HAP-1 (cell line): ENCODE data around the gene CRISPLD2.
"Not testable (repeated sequence)": the region's sequence is repeated elsewhere in the genome, so short reads cannot be mapped to it uniquely, and the experiment has no call there.

Experiments used
- DNase-seq, 2 experiments: peaks; one replicate each; pipeline ENCODE4 v3.0.0-alpha.2; 2016 to 2020; ENCODE audit warnings: low spot score in 2 of 2
- H3K27me3 ChIP-seq: fragments of 250-450 bp; sonication (Bioruptor Pico); 2 replicates; pipeline ENCODE4 v1.5.1; 2020; ENCODE audit warnings: low read depth, mild to moderate bottlenecking, moderate library complexity
- H3K36me3 ChIP-seq: fragments of 250-450 bp; sonication (Bioruptor Pico); replicated peaks from 2 replicates; pipeline ENCODE4 v1.5.1; 2020; ENCODE audit warnings: mild to moderate bottlenecking
- H3K4me1 ChIP-seq: fragments of 250-450 bp; sonication (Bioruptor Pico); 2 replicates; pipeline ENCODE4 v1.5.1; 2020; ENCODE audit warnings: mild to moderate bottlenecking
- H3K4me3 ChIP-seq: fragments of 250-450 bp; sonication (Bioruptor Pico); 2 replicates; pipeline ENCODE4 v1.5.1; 2020; ENCODE audit warnings: mild to moderate bottlenecking, moderate library complexity
- H3K9me3 ChIP-seq: fragments of 250-450 bp; sonication (Bioruptor Pico); 2 replicates; pipeline ENCODE4 v1.5.1; 2020; ENCODE audit warnings: mild to moderate bottlenecking, moderate library complexity
- in situ Hi-C: fragments of 300-500 bp; cut with MboI; formaldehyde crosslinking; loops from 3 replicates; pipeline ENCODE4 v1.14.3; 2020; ENCODE audit warnings: low sequenced_read_pairs, inconsistent platforms, mixed read lengths

CRISPLD2 gene

GRCh38 chr16:84821728-84822689 lies 2.2 kb downstream of the CRISPLD2 start:
- peaks cover 4% of the 10 kb centered on the region for H3K4me1 ChIP-seq
- no peaks in the 10 kb centered on the region for H3K9me3 ChIP-seq
- DNase-seq: no peak
- H3K36me3 ChIP-seq: no peaks in the 10 kb centered on the region
- in situ Hi-C loops: no loop called here
- H3K4me3 ChIP-seq: no peak overlapping the region
- H3K27me3 ChIP-seq: peaks cover 5% of the 10 kb centered on the region; the same call in 1 of the 2 replicates

- Histone ChIP-seq H3K9me3 (no peaks in the 10 kb centered on the region), H3K36me3 (no peaks in the 10 kb centered on the region), H3K4me1 (peaks cover 4% of the 10 kb centered on the region), H3K4me3 (no peak overlapping the region), H3K27me3 (peaks cover 5% of the 10 kb centered on the region; the same call in 1 of the 2 replicates)
- in situ Hi-C loops: no loop called here
- DNase-seq: no peak
Observed at GRCh38 chr16:84822990-84823389, 3.2 kb downstream of the CRISPLD2 start.

GRCh38 chr16:84823484-84823883 lies 3.7 kb downstream of the CRISPLD2 start:
- H3K9me3 ChIP-seq: no peaks in the 10 kb centered on the region
- no peak overlapping the region for H3K4me3 ChIP-seq
- H3K27me3 ChIP-seq: peaks cover 5% of the 10 kb centered on the region; the same call in 1 of the 2 replicates
- in situ Hi-C loops: no loop called here
- no peaks in the 10 kb centered on the region for H3K36me3 ChIP-seq
- H3K4me1 ChIP-seq: peaks cover 4% of the 10 kb centered on the region
- no peak for DNase-seq

- Histone ChIP-seq H3K9me3 (no peaks in the 10 kb centered on the region), H3K4me1 (peaks cover 4% of the 10 kb centered on the region), H3K36me3 (no peaks in the 10 kb centered on the region), H3K4me3 (no peak overlapping the region), H3K27me3 (peaks cover 5% of the 10 kb centered on the region; the same call in 1 of the 2 replicates)
- no peak for DNase-seq
- in situ Hi-C loops: no loop called here
Observed at GRCh38 chr16:84823926-84824325, 4.1 kb downstream of the CRISPLD2 start.

GRCh38 chr16:84825896-84826557 lies 6.2 kb downstream of the CRISPLD2 start:
- H3K4me1 ChIP-seq: no peaks in the 10 kb centered on the region
- H3K27me3 ChIP-seq: 0 out of 2 replicates have a peak, but pooled peaks cover 2% of the 10 kb centered on the region
- no peak overlapping the region for H3K4me3 ChIP-seq
- no peaks in the 10 kb centered on the region for H3K36me3 ChIP-seq
- DNase-seq: no peak
- no peaks in the 10 kb centered on the region for H3K9me3 ChIP-seq
- in situ Hi-C loops: no loop called here

- Histone ChIP-seq H3K9me3 (no peaks in the 10 kb centered on the region), H3K4me3 (no peak overlapping the region), H3K27me3 (0 out of 2 replicates have a peak, but pooled peaks cover 2% of the 10 kb centered on the region), H3K4me1 (no peaks in the 10 kb centered on the region), H3K36me3 (no peaks in the 10 kb centered on the region)
- in situ Hi-C loops: no loop called here
- DNase-seq: no peak
Observed at GRCh38 chr16:84826558-84826941, 6.8 kb downstream of the CRISPLD2 start.

- no peaks in the 10 kb centered on the region for H3K36me3 ChIP-seq
- no peaks in the 10 kb centered on the region for H3K4me1 ChIP-seq
- H3K4me3 ChIP-seq: no peak overlapping the region
- H3K9me3 ChIP-seq: no peaks in the 10 kb centered on the region
- DNase-seq: no peak
- in situ Hi-C loops: no loop called here
- 0 out of 2 replicates have a peak, but pooled peaks cover 2% of the 10 kb centered on the region for H3K27me3 ChIP-seq
Observed at GRCh38 chr16:84827131-84827574, 7.4 kb downstream of the CRISPLD2 start.

- no peak for DNase-seq
- in situ Hi-C loops: no loop called here
- Histone ChIP-seq H3K4me3 (no peak overlapping the region), H3K4me1 (no peaks in the 10 kb centered on the region), H3K36me3 (no peaks in the 10 kb centered on the region), H3K9me3 (no peaks in the 10 kb centered on the region), H3K27me3 (peaks cover 2% of the 10 kb centered on the region; the same call in 1 of the 2 replicates)
Observed at GRCh38 chr16:84827897-84828296, 8.1 kb downstream of the CRISPLD2 start.

- DNase-seq: no peak
- in situ Hi-C loops: no loop called here
Observed at GRCh38 chr16:84828322-84828721, 8.5 kb downstream of the CRISPLD2 start.

GRCh38 chr16:84829168-84829965 lies 9.6 kb downstream of the CRISPLD2 start:
- H3K27me3 ChIP-seq: no peaks in the 10 kb centered on the region; the same call in 1 of the 2 replicates
- H3K9me3 ChIP-seq: no peaks in the 10 kb centered on the region
- H3K4me1 ChIP-seq: no peaks in the 10 kb centered on the region
- no peak overlapping the region for H3K4me3 ChIP-seq
- in situ Hi-C loops: no loop called here
- no peak for DNase-seq
- no peaks in the 10 kb centered on the region for H3K36me3 ChIP-seq

More at GRCh38 chr16:84828322-84828721, 8.5 kb downstream of the CRISPLD2 start:
- H3K27me3 ChIP-seq: no peaks in the 10 kb centered on the region; the same call in 1 of the 2 replicates
- H3K4me1 ChIP-seq: no peaks in the 10 kb centered on the region
- no peaks in the 10 kb centered on the region for H3K36me3 ChIP-seq
- H3K4me3 ChIP-seq: no peak overlapping the region
- H3K9me3 ChIP-seq: no peaks in the 10 kb centered on the region

- no peak overlapping the region for H3K4me3 ChIP-seq
- DNase-seq: no peak
- in situ Hi-C loops: no loop called here
- H3K9me3 ChIP-seq: no peaks in the 10 kb centered on the region
- no peaks in the 10 kb centered on the region for H3K4me1 ChIP-seq
- H3K36me3 ChIP-seq: no peaks in the 10 kb centered on the region
- H3K27me3 ChIP-seq: no peaks in the 10 kb centered on the region; the same call in 1 of the 2 replicates
Observed at GRCh38 chr16:84830765-84831384, 11.1 kb downstream of the CRISPLD2 start.

- DNase-seq, H3K36me3 ChIP-seq, H3K9me3 ChIP-seq, H3K4me1 ChIP-seq, H3K27me3 ChIP-seq, in situ Hi-C loops, H3K4me3 ChIP-seq: not testable (repeated sequence)
Observed at GRCh38 chr16:84831728-84832127, 11.9 kb downstream of the CRISPLD2 start.
